Epithelial cell of proximal tubule (primary cell): Measurements from ENCODE around the gene FLT3. TPM values are rescaled to one million over a fixed set of nuclear protein-coding genes. Genes with fewer than 3 reads are reported as not detected.

Experiments
- DNase-seq: peaks from one replicate; pipeline ENCODE4 v3.0.0-alpha.2; 2011; ENCODE audit warnings: low read depth
- H3K4me3 ChIP-seq: 2 replicates; pipeline ENCODE4 v1.5.1; 2011; ENCODE audit warnings: low read depth, mild to moderate bottlenecking, low read length
- CTCF ChIP-seq: conservative IDR thresholded peaks from 2 replicates; pipeline ENCODE4 v1.5.1; 2012; ENCODE audit warnings: low read depth, mild to moderate bottlenecking, low read length
- total RNA-seq: library from RNA; depleted of rRNA; stranded (reverse); fragments of >200 nt; gene quantifications from 2 replicates; pipeline ENCODE4 v1.2.3, GENCODE V29; 2015

The FLT3 gene
- total RNA-seq, 1 donor from 2014 or later, result 0.58 TPM

- no peak for DNase-seq
- TF ChIP-seq CTCF, result no peak
- H3K4me3 ChIP-seq, result no peak overlapping the region
Measured at GRCh38 chr13:27973961-27974662, 126.3 kb downstream of the FLT3 start.

- DNase-seq, result no peak
- H3K4me3 ChIP-seq, result no peak overlapping the region
- TF ChIP-seq CTCF, result no peak
Measured at GRCh38 chr13:27973291-27973690, 127.1 kb downstream of the FLT3 start.

GRCh38 chr13:27972478-27972820, 127.9 kb downstream of the FLT3 start:
- H3K4me3 ChIP-seq, result no peak overlapping the region
- TF ChIP-seq CTCF, result no peak
- DNase-seq, result no peak

- no peak for DNase-seq
- TF ChIP-seq CTCF, result no peak
- no peak overlapping the region for H3K4me3 ChIP-seq
Measured at GRCh38 chr13:27971776-27972477, 128.4 kb downstream of the FLT3 start.

- no peak overlapping the region for H3K4me3 ChIP-seq
- no peak for DNase-seq
- no peak for TF ChIP-seq CTCF
Measured at GRCh38 chr13:27971236-27971645, 129.1 kb downstream of the FLT3 start.

GRCh38 chr13:27970382-27971235, 129.8 kb downstream of the FLT3 start:
- DNase-seq, result no peak
- no peak for TF ChIP-seq CTCF
- no peak overlapping the region for H3K4me3 ChIP-seq
